Prostate gland (tissue), 2 donors: ENCODE measurements around the gene SLAMF7.

Experiments used
- POLR2A ChIP-seq: fragments of 450-650 bp; IDR thresholded peaks from one replicate; pipeline ENCODE4 v1.6.1; 2016; ENCODE audit warnings: antibody characterized with exemption, mild to moderate bottlenecking
- POLR2AphosphoS5 ChIP-seq: sonication (generic); formaldehyde crosslinking; IDR thresholded peaks from one replicate; pipeline ENCODE4 v1.6.1; 2017; ENCODE audit warnings: antibody characterized with exemption
- TF ChIP-seq, protein P1 (sequence below), 4 experiments: fragments of 200-600 bp in 2 of 4; fragments of 450-650 bp in 2 of 4; sonication (generic) in 2 of 4; IDR thresholded peaks; 1 replicate in 3 of 4; 2 replicates in 1 of 4; pipeline ENCODE4 v1.5.1; 2016 to 2019; ENCODE audit warnings: antibody characterized with exemption in 4 of 4, mild to moderate bottlenecking in 2 of 4, moderate library complexity in 2 of 4

DNA sequence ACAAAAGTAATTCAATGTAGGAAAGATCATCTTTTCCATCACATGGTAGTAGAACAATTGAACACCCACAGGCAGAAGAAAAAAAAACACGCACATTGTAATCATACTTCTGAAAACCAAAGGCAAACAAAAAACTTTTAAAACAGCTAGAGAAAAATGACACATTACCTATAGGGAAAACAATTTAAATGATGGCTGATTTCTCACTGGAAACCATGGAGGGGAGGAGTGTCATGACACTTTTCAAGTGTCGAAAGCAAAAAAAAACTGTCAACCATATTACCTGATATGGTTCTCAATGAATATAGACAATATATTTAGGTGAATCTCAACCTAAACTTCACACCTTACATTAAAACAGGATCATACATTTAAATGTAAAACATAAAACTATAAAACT lies 776 bp upstream of the SLAMF7 start:
- TF ChIP-seq, protein P1, sequence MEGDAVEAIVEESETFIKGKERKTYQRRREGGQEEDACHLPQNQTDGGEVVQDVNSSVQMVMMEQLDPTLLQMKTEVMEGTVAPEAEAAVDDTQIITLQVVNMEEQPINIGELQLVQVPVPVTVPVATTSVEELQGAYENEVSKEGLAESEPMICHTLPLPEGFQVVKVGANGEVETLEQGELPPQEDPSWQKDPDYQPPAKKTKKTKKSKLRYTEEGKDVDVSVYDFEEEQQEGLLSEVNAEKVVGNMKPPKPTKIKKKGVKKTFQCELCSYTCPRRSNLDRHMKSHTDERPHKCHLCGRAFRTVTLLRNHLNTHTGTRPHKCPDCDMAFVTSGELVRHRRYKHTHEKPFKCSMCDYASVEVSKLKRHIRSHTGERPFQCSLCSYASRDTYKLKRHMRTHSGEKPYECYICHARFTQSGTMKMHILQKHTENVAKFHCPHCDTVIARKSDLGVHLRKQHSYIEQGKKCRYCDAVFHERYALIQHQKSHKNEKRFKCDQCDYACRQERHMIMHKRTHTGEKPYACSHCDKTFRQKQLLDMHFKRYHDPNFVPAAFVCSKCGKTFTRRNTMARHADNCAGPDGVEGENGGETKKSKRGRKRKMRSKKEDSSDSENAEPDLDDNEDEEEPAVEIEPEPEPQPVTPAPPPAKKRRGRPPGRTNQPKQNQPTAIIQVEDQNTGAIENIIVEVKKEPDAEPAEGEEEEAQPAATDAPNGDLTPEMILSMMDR (IDR thresholded peaks at IDR 0.05) = no peak
- TF ChIP-seq POLR2A = no peak
- TF ChIP-seq POLR2AphosphoS5 = no peak
